Fibroblast of lung (primary cell): Measurements from ENCODE around the gene EXOC6B. TPM values are rescaled to one million over a fixed set of nuclear protein-coding genes. Genes with fewer than 3 reads are reported as not detected.

Experiments
- DNase-seq, 2 donors: peaks; one replicate each; pipeline versions ENCODE4 v3.0.0 to v3.0.0-alpha.2; 2010; ENCODE audit warnings: low read depth in 2 of 2
- H2AFZ ChIP-seq: 2 replicates; pipeline ENCODE4 v1.5.1; 2012; ENCODE audit warnings: low read length, control low read depth, inconsistent platforms
- H3K27ac ChIP-seq: 2 replicates; pipeline ENCODE4 v1.5.1; 2011; ENCODE audit warnings: low read length, control low read depth; ENCODE audit not compliant: insufficient read depth
- H3K27me3 ChIP-seq: 2 replicates; pipeline ENCODE4 v1.5.1; 2011; ENCODE audit warnings: mild to moderate bottlenecking, low read length; ENCODE audit not compliant: control insufficient read depth, insufficient read depth
- H3K36me3 ChIP-seq: 2 replicates; pipeline ENCODE4 v1.5.1; 2011; ENCODE audit warnings: low read length; ENCODE audit not compliant: control insufficient read depth, insufficient read depth
- H3K4me1 ChIP-seq: 2 replicates; pipeline ENCODE4 v1.5.1; 2011; ENCODE audit warnings: low read length; ENCODE audit not compliant: control insufficient read depth, insufficient read depth; ENCODE audit errors: extremely low read depth
- H3K4me2 ChIP-seq: 2 replicates; pipeline ENCODE4 v1.5.1; 2011; ENCODE audit warnings: low read length, control low read depth; ENCODE audit not compliant: insufficient read depth; ENCODE audit errors: extremely low read depth
- H3K4me3 ChIP-seq, 4 experiments: fragments of 200-600 bp in 1 of 4; sonication (generic) in 1 of 4; replicated peaks in 1 of 4; 2 replicates each; pipeline ENCODE4 v1.5.1; 2011 to 2016; ENCODE audit warnings: low read length in 4 of 4, low read depth in 3 of 4, mild to moderate bottlenecking in 3 of 4, control low read depth in 2 of 4, inconsistent platforms in 1 of 4, mixed read lengths in 1 of 4; ENCODE audit not compliant: insufficient read depth in 1 of 4; ENCODE audit errors: control extremely low read depth in 1 of 4
- H3K79me2 ChIP-seq: 2 replicates; pipeline ENCODE4 v1.5.1; 2012; ENCODE audit warnings: mild to moderate bottlenecking, low read length, inconsistent platforms; ENCODE audit not compliant: control insufficient read depth, insufficient read depth
- H3K9ac ChIP-seq: 2 replicates; pipeline ENCODE4 v1.5.1; 2011; ENCODE audit warnings: mild to moderate bottlenecking, low read length, control low read depth; ENCODE audit not compliant: insufficient read depth
- H3K9me3 ChIP-seq: 2 replicates; pipeline ENCODE4 v1.5.1; 2012; ENCODE audit warnings: low read depth, low read length; ENCODE audit not compliant: control insufficient read depth, insufficient read depth
- H4K20me1 ChIP-seq: 2 replicates; pipeline ENCODE4 v1.5.1; 2011; ENCODE audit warnings: low read length; ENCODE audit not compliant: control insufficient read depth, insufficient read depth; ENCODE audit errors: extremely low read depth
- EZH2 ChIP-seq: IDR thresholded peaks from 2 replicates; pipeline ENCODE4 v1.5.1; 2012; ENCODE audit warnings: low read length, control low read depth, mild to moderate bottlenecking; ENCODE audit errors: missing control alignments
- polyA plus RNA-seq, 2 donors: library from polyadenylated mRNA; depleted of rRNA in 1 of 2; stranded (reverse) in 1 of 2; unstranded in 1 of 2; fragments of >200 nt; gene quantifications; 2 replicates each; pipeline ENCODE4 v1.2.1, GENCODE V29; 2011 to 2012; ENCODE audit warnings: missing spikeins in 1 of 2
- total RNA-seq: library from RNA; depleted of rRNA; stranded (reverse); fragments of >200 nt; gene quantifications from 2 replicates; pipeline ENCODE4 v1.2.1, GENCODE V29; 2014
- TF ChIP-seq, protein P1 (sequence below), 2 donors: IDR thresholded peaks in 1 of 2; conservative IDR thresholded peaks in 1 of 2; 1 replicate in 1 of 2; 2 replicates in 1 of 2; pipeline ENCODE4 v1.5.1; 2011 to 2012; ENCODE audit warnings: low read length in 2 of 2, control low read depth in 1 of 2, inconsistent platforms in 1 of 2, low read depth in 1 of 2, mild to moderate bottlenecking in 1 of 2

EXOC6B gene
- total and polyA plus RNA-seq, 2 donors (not counting 1 experiment from before 2014, with no cell fraction given) = 26.3 to 36.5 TPM

- Histone ChIP-seq H3K27ac (no peak overlapping the region), H2AFZ (no peak overlapping the region), H3K4me1 (no peaks in the 10 kb centered on the region), H3K79me2 (no peaks in the 10 kb centered on the region), H3K4me3 (no peak overlapping the region), H3K9ac (no peak overlapping the region), H3K36me3 (no peaks in the 10 kb centered on the region), H3K4me2 (no peak overlapping the region), H3K27me3 (no peaks in the 10 kb centered on the region), H4K20me1 (no peaks in the 10 kb centered on the region), H3K9me3 (no peaks in the 10 kb centered on the region)
- no peak for DNase-seq
- TF ChIP-seq EZH2 = no peak
- TF ChIP-seq, protein P1, sequence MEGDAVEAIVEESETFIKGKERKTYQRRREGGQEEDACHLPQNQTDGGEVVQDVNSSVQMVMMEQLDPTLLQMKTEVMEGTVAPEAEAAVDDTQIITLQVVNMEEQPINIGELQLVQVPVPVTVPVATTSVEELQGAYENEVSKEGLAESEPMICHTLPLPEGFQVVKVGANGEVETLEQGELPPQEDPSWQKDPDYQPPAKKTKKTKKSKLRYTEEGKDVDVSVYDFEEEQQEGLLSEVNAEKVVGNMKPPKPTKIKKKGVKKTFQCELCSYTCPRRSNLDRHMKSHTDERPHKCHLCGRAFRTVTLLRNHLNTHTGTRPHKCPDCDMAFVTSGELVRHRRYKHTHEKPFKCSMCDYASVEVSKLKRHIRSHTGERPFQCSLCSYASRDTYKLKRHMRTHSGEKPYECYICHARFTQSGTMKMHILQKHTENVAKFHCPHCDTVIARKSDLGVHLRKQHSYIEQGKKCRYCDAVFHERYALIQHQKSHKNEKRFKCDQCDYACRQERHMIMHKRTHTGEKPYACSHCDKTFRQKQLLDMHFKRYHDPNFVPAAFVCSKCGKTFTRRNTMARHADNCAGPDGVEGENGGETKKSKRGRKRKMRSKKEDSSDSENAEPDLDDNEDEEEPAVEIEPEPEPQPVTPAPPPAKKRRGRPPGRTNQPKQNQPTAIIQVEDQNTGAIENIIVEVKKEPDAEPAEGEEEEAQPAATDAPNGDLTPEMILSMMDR (conservative IDR thresholded peaks at IDR 0.05 in 1 of 2, IDR thresholded peaks at IDR 0.05 in 1 of 2; ENCODE audit: low read depth in 1 of 2, low read length in 2 of 2) = no peak
Measured at GRCh38 chr2:72712977-72713376, 112.9 kb downstream of the EXOC6B start.

GRCh38 chr2:72712304-72712703, 113.5 kb downstream of the EXOC6B start:
- Histone ChIP-seq H3K27ac (no peak overlapping the region), H3K9me3 (no peaks in the 10 kb centered on the region), H4K20me1 (no peaks in the 10 kb centered on the region), H3K36me3 (no peaks in the 10 kb centered on the region), H3K9ac (no peak overlapping the region), H3K79me2 (no peaks in the 10 kb centered on the region), H3K4me2 (no peak overlapping the region), H3K27me3 (no peaks in the 10 kb centered on the region), H3K4me3 (no peak overlapping the region), H3K4me1 (no peaks in the 10 kb centered on the region), H2AFZ (no peak overlapping the region)
- TF ChIP-seq, protein P1 (conservative IDR thresholded peaks at IDR 0.05 in 1 of 2, IDR thresholded peaks at IDR 0.05 in 1 of 2; ENCODE audit: low read depth in 1 of 2, low read length in 2 of 2) = no peak
- no peak for TF ChIP-seq EZH2
- no peak for DNase-seq

- Histone ChIP-seq H3K4me3 (no peak overlapping the region), H3K27ac (no peak overlapping the region), H3K36me3 (no peaks in the 10 kb centered on the region), H2AFZ (no peak overlapping the region), H3K27me3 (no peaks in the 10 kb centered on the region), H3K9ac (no peak overlapping the region), H3K9me3 (no peaks in the 10 kb centered on the region), H4K20me1 (no peaks in the 10 kb centered on the region), H3K4me1 (no peaks in the 10 kb centered on the region), H3K4me2 (no peak overlapping the region), H3K79me2 (no peaks in the 10 kb centered on the region)
- TF ChIP-seq, protein P1 (conservative IDR thresholded peaks at IDR 0.05 in 1 of 2, IDR thresholded peaks at IDR 0.05 in 1 of 2; ENCODE audit: low read depth in 1 of 2, low read length in 2 of 2) = no peak
- no peak for TF ChIP-seq EZH2
- DNase-seq = no peak
Measured at GRCh38 chr2:72710418-72711152, 115.2 kb downstream of the EXOC6B start.
